ENCODE results near the gene RAD9B. TPM values are rescaled to one million over a fixed set of nuclear protein-coding genes. Genes with fewer than 3 reads are reported as not detected.
"Not testable (repeated sequence)": the region's sequence is repeated elsewhere in the genome, so short reads cannot be mapped to it uniquely, and the experiment has no call there.

The RAD9B gene
- total and polyA plus RNA-seq, 4 donors, result 0.57 to 2.2 (median 2.2) TPM; not detected in 1

DNA sequence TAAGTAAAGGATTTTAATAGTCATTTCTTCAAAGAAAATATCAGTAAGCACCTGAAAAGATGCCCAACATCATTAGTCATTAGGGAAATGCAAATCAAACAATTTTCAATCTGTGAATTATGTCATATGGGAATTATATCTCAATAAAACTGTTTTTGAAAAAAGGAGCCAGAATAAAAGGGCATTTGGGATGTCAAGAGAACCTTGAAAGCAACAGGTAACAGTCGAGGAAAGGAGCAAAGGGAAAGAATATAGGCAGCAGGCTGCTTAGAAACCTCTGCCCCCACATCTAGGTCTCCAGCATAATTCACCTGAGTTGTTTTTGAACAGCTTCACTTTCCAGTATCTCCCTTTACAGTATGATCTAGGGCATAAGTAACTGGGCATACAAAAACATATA lies 12.2 kb downstream of the RAD9B start:
- Histone ChIP-seq H3K27ac (ENCODE audit: low read depth in 1 of 2, low read length in 2 of 2) (no peak overlapping the region), H3K4me1 (ENCODE audit: control insufficient read depth in 1 of 2, insufficient read depth in 2 of 2, low read length in 2 of 2) (no peaks in the 10 kb centered on the region), H3K36me3 (ENCODE audit: control insufficient read depth in 1 of 2, insufficient read depth in 2 of 2, low read length in 1 of 2) (no peaks in the 10 kb centered on the region), H3K9me3 (ENCODE audit: control insufficient read depth, low read length) (no peaks in the 10 kb centered on the region), H3K27me3 (ENCODE audit: control insufficient read depth in 1 of 2, insufficient read depth in 2 of 2, low read length in 1 of 2) (no peaks in the 10 kb centered on the region), H3K4me3 (ENCODE audit: low read length in 2 of 2) (no peak overlapping the region)
- ATAC-seq (ENCODE audit: low FRiP score) (no peak), DNase-seq (no peak)
- 71 to 74% methylated on average over 1 of the region's 1 CpG for WGBS, 2 donors
- intact Hi-C loops (cut with DNase I), result loop anchor here in 1 of 2 donors (5.0 kb wide), 1 partner anchor 88 kb away; no protein-coding TSS in a partner anchor

DNA sequence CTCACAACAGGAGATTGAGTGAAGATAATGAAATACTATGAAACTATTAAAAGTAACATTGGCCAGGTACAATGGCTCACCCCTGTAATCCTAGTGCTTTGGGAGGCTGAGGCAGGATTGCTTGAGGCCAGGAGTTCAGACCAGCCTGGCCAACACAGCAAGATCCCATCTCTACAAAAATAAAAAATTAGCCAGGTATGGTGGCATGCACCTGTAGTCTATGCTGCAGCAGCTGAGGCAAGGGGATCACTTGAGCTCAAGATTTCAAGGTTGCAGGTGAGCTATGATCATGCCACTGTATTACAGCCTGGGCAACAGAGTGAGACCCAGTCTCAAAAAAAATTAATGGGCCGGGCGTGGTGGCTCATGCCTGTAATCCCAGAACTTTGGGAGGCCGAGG lies 14.9 kb downstream of the RAD9B start:
- WGBS, 2 donors, result 82 to 87% methylated on average over 3 of the region's 3 CpGs

DNA sequence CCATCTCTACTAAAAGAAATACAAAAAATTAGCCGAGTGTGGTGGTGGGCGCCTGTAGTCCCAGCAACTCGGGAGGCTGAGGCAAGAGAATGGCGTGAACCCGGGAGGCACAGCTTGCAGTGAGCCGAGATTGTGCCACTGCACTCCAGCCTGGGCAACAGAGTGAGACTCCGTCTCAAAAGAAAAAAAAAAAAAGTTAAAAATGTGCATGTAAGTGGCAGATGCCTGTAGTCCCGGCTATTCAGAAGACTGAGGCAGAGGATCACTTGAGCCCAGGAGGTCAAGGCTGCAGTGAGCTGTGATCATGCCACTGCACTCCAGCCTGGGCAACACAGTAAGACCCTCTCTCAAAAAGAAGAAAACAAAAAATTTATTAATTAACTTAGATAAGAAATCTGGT lies 15.9 kb downstream of the RAD9B start:
- H3K27me3 ChIP-seq (ENCODE audit: control insufficient read depth in 1 of 2, insufficient read depth in 2 of 2, low read length in 1 of 2); H3K9me3 ChIP-seq (ENCODE audit: control insufficient read depth, low read length); H3K4me3 ChIP-seq (ENCODE audit: low read length in 2 of 2); H3K27ac ChIP-seq (ENCODE audit: low read depth in 1 of 2, low read length in 2 of 2); ATAC-seq (ENCODE audit: low FRiP score); H3K36me3 ChIP-seq (ENCODE audit: control insufficient read depth in 1 of 2, insufficient read depth in 2 of 2, low read length in 1 of 2); DNase-seq; H3K4me1 ChIP-seq (ENCODE audit: control insufficient read depth in 1 of 2, insufficient read depth in 2 of 2, low read length in 2 of 2); intact Hi-C loops (cut with DNase I): not testable (repeated sequence)
- WGBS, 2 donors, result 89 to 94% methylated on average over 6 to 8 of the region's 8 CpGs

More for the DNA sequence above, 14.9 kb downstream of the RAD9B start:
- Histone ChIP-seq H3K9me3 (ENCODE audit: control insufficient read depth, low read length) (no peaks in the 10 kb centered on the region), H3K4me3 (ENCODE audit: low read length in 2 of 2) (no peak overlapping the region), H3K27ac (ENCODE audit: low read depth in 1 of 2, low read length in 2 of 2) (no peak overlapping the region), H3K36me3 (ENCODE audit: control insufficient read depth in 1 of 2, insufficient read depth in 2 of 2, low read length in 1 of 2) (no peaks in the 10 kb centered on the region), H3K27me3 (ENCODE audit: control insufficient read depth in 1 of 2, insufficient read depth in 2 of 2, low read length in 1 of 2) (no peaks in the 10 kb centered on the region), H3K4me1 (ENCODE audit: control insufficient read depth in 1 of 2, insufficient read depth in 2 of 2, low read length in 2 of 2) (no peaks in the 10 kb centered on the region)
- DNase-seq (no peak), ATAC-seq (ENCODE audit: low FRiP score) (no peak)
- intact Hi-C loops (cut with DNase I), result no loop called here

DNA sequence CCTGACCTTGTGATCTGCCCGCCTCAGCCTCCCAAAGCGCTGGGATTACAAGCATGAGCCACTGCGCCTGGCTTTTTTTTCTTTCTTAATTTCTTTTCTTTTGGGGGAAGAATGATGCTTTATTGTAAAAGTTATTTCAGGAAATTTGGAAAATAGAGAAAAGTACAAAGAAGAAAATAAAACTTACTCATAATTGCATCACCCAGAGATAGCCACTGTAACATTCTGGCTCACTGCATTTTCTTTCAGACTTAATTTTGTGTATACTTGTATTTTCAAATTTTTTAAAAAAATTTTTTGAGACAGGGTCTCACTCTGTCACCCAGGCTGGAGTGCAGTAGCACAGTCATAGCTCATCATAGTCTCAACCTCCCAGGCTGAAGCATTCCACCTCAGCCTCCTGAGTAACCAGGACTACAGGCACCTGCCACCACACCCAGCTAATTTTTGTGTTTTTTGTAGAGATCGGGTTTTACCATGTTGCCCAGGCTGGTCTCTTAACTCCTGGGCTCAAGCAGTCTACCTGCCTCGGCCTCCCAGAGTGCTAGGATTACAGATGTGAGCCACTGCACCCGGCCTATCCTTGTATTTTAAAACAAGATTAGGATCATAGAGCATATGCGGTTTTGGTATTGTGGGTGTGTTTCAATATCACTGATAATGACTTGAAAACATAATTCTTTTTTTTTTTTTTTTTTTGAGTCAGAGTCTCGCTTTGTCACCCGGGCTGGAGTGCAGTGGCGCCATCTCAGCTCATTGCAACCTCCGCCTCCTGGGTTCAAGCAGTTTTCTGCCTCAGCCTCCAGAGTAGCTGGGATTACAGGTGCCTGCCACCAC lies 19.0 kb downstream of the RAD9B start:
- intact Hi-C loops (cut with DNase I); ATAC-seq (ENCODE audit: low FRiP score); H3K4me3 ChIP-seq (ENCODE audit: low read length in 2 of 2); H3K9me3 ChIP-seq (ENCODE audit: control insufficient read depth, low read length); H3K4me1 ChIP-seq (ENCODE audit: control insufficient read depth in 1 of 2, insufficient read depth in 2 of 2, low read length in 2 of 2); DNase-seq; H3K27ac ChIP-seq (ENCODE audit: low read depth in 1 of 2, low read length in 2 of 2); H3K27me3 ChIP-seq (ENCODE audit: control insufficient read depth in 1 of 2, insufficient read depth in 2 of 2, low read length in 1 of 2); H3K36me3 ChIP-seq (ENCODE audit: control insufficient read depth in 1 of 2, insufficient read depth in 2 of 2, low read length in 1 of 2): not testable (repeated sequence)
- WGBS, 2 donors, result 94 to 96% methylated on average over 11 of the region's 11 CpGs

DNA sequence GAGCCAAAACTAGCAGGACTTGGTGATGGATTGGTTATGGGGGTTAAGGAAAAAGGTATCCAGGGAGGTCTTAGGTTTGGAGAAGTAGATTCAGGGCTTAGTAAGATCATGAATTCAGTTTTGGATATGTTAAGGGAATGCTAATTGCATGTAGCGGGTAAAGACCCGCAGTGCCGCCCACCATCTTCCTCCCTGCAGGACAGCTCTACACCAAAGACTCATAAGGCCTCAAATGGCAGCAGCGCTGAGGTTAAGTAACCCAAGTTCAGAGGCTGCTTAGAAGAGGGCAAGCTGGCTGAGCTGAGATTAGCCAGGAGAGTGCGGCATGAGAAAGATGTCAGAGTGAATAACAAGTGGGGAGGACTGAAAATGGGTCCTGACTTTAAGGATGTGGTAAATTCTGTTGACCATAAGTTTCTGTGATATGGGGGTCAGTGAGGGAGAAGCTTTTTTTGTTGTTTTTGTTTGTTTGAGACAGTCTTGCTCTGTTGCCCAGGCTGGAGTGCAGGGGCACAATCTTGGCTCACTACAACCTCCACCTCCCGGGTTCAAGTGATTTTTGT lies 26.2 kb downstream of the RAD9B start:
- DNase-seq, result no peak
- Histone ChIP-seq H3K4me1 (ENCODE audit: control insufficient read depth in 1 of 2, insufficient read depth in 2 of 2, low read length in 2 of 2) (peaks cover 0 to 6% of the 10 kb centered on the region in 2 donors), H3K27me3 (ENCODE audit: control insufficient read depth in 1 of 2, insufficient read depth in 2 of 2, low read length in 1 of 2) (no peaks in the 10 kb centered on the region), H3K27ac (ENCODE audit: low read depth in 1 of 2, low read length in 2 of 2) (no peak overlapping the region), H3K4me3 (ENCODE audit: low read length in 2 of 2) (no peak overlapping the region), H3K9me3 (ENCODE audit: control insufficient read depth, low read length) (no peaks in the 10 kb centered on the region), H3K36me3 (ENCODE audit: control insufficient read depth in 1 of 2, insufficient read depth in 2 of 2, low read length in 1 of 2) (no peaks in the 10 kb centered on the region)
- intact Hi-C loops (cut with DNase I), result no loop called here
- 94 to 97% methylated on average over 6 of the region's 6 CpGs for WGBS, 2 donors
- no peak for ATAC-seq (ENCODE audit: low FRiP score)

DNA sequence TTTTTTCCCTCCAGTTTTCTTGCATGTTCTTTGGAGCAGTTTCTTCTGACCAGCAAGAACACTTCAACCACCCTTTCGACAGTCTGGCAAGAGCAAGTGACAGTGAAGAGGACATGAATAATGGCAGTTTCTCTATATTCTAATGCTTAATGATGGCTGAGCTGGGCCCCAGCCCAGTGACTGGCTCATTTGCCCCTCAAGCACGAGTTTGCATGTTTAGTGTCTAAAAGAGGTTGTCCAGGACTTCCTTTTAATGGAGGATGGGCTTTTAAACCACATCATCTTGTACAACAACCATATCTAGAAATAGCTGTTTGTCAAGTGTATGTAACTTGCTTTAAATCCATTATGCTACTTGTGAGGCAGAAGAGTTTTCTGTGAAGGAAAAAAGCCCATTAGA lies 28.4 kb downstream of the RAD9B start:
- Histone ChIP-seq H3K9me3 (ENCODE audit: control insufficient read depth, low read length) (no peaks in the 10 kb centered on the region), H3K27me3 (ENCODE audit: control insufficient read depth in 1 of 2, insufficient read depth in 2 of 2, low read length in 1 of 2) (no peaks in the 10 kb centered on the region), H3K4me3 (ENCODE audit: low read length in 2 of 2) (no peak overlapping the region), H3K27ac (ENCODE audit: low read depth in 1 of 2, low read length in 2 of 2) (no peak overlapping the region), H3K4me1 (ENCODE audit: control insufficient read depth in 1 of 2, insufficient read depth in 2 of 2, low read length in 2 of 2) (peaks cover 0 to 6% of the 10 kb centered on the region in 2 donors), H3K36me3 (ENCODE audit: control insufficient read depth in 1 of 2, insufficient read depth in 2 of 2, low read length in 1 of 2) (no peaks in the 10 kb centered on the region)
- 80 to 84% methylated on average over 2 of the region's 2 CpGs for WGBS, 2 donors
- ATAC-seq (ENCODE audit: low FRiP score) (no peak), DNase-seq (no peak)
- intact Hi-C loops (cut with DNase I), result no loop called here

DNA sequence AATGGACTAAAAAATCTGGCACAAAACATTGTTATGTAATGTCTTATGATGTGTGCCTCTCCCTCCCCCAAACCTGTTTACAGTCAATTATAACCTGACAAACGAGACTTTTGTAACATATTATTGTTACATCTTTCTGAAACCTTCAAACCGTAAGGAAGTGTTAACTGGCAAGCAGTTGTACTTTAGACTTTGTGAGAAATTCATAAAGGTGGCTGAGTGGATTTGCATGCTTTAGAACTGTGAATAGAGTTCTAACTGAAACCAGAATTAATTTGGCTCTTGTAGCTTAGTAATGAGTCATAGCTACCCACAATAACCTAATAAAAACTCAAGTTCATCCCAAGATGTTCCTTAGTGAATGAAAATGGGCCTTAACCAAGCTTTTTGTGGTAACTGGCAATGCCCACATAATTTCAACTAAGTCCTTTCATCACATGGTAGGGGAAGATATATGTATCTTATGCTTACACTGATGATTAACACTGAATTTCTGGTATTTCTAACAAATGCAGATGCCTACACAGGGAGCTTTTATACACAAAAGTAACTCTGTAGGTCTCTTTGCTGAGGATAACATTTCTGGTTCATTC lies 29.7 kb downstream of the RAD9B start:
- no peak overlapping the region for H3K4me3 ChIP-seq (ENCODE audit: low read length in 2 of 2)
- H3K4me1 ChIP-seq (ENCODE audit: control insufficient read depth in 1 of 2, insufficient read depth in 2 of 2, low read length in 2 of 2), result peaks cover under 1 to 6% of the 10 kb centered on the region in 2 donors

DNA sequence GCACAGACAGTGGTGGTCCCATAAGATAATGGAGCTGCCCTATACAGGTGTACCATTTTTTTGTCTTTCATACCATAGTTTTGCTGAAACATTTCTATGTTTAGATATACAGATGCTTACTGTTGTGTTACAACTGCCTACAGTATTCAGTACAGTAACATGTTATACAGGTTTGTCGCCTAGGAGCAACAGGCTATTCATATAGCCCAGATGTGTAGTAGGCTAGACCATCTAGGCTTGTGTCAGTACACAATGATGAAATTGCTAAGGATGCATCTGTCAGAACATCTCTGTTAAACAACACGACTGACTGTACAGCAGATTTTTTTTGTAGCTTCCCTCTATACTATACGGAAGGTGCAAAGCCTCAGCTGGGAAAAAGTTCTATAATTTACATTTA lies 30.5 kb downstream of the RAD9B start:
- 94 to 96% methylated on average over 3 of the region's 3 CpGs for WGBS, 2 donors
- no peaks in the 10 kb centered on the region for H3K36me3 ChIP-seq (ENCODE audit: control insufficient read depth in 1 of 2, insufficient read depth in 2 of 2, low read length in 1 of 2)
- intact Hi-C loops (cut with DNase I), result no loop called here
- no peaks in the 10 kb centered on the region for H3K27me3 ChIP-seq (ENCODE audit: control insufficient read depth in 1 of 2, insufficient read depth in 2 of 2, low read length in 1 of 2)
- H3K9me3 ChIP-seq (ENCODE audit: control insufficient read depth, low read length), result no peaks in the 10 kb centered on the region
- no peak for DNase-seq
- ATAC-seq (ENCODE audit: low FRiP score), result no peak
- H3K4me1 ChIP-seq (ENCODE audit: control insufficient read depth in 1 of 2, insufficient read depth in 2 of 2, low read length in 2 of 2), result peaks cover 1 to 6% of the 10 kb centered on the region in 2 donors
- H3K27ac ChIP-seq (ENCODE audit: low read depth in 1 of 2, low read length in 2 of 2), result no peak overlapping the region
- no peak overlapping the region for H3K4me3 ChIP-seq (ENCODE audit: low read length in 2 of 2)

More for the DNA sequence above, 29.7 kb downstream of the RAD9B start:
- H3K27ac ChIP-seq (ENCODE audit: low read depth in 1 of 2, low read length in 2 of 2), result no peak overlapping the region
- no peak for DNase-seq
- H3K36me3 ChIP-seq (ENCODE audit: control insufficient read depth in 1 of 2, insufficient read depth in 2 of 2, low read length in 1 of 2), result no peaks in the 10 kb centered on the region
- no peaks in the 10 kb centered on the region for H3K9me3 ChIP-seq (ENCODE audit: control insufficient read depth, low read length)
- intact Hi-C loops (cut with DNase I), result no loop called here
- WGBS, 2 donors, result 36 to 63% methylated on average over 2 of the region's 2 CpGs
- H3K27me3 ChIP-seq (ENCODE audit: control insufficient read depth in 1 of 2, insufficient read depth in 2 of 2, low read length in 1 of 2), result no peaks in the 10 kb centered on the region
- no peak for ATAC-seq (ENCODE audit: low FRiP score)

Measured in aorta (tissue), 5 donors.